HUDEP-2 (cell line): Measurements from ENCODE around the gene ETV3L.
A peak's percentile ranks its signal among the peaks of the same experiment; 100 is the strongest.

Experiments
- DNase-seq, 76 experiments: peaks; one replicate each; lab custom pipeline; 2025; ENCODE audit not compliant: unreplicated experiment in 76 of 76; lab: John Stamatoyannopoulos, UW

ETV3L gene

DNA sequence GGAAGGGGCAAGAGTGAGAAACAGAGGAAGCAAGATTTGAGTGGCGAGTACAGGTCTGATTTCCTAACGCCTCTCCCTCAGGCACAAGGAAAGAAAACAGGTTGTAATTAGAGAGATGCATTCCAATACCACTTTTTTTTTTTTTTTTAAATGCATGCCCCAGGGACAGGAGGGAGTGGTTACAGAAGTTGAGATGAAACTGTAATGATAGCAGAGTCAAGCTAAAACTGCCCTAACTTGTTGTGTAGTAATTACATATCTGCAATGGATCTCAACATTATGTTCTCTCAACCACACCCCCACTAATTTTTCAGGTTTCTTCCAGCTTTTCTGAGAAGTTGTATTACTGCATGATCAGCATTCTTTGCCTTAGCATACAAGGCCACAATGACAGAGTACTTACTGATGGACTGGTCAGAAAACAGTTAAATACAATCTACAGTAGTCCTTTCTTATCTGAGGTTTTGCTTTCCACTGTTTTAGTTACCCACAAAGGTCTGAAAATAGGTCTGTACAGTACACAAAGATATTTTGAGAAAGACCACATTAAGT is 33.1 kb upstream of the ETV3L start:
- DNase-seq, result peak in 19 of 76 experiments; percentile 9 to 68 (median 24)

- DNase-seq, result no peak
Measured at GRCh38 chr1:157132111-157132510, 32.5 kb upstream of the ETV3L start.

DNA sequence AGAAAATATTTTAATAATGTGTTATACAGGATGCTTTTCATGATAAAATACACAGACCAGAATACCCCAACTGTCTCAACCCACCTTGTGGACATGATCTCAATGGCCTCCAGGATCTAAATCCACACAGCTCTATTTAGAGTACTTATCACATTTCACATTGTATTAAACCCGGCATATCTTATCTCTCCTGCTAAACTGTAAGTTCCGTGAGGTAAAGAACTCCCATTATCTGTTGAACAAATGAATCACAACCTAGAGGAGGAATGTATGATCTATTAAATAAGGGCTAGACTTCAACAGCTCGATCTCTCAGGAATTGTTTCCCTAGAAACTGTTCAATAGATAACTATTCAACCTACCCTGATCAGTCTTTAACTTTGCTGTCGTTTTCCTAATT is 31.7 kb upstream of the ETV3L start:
- DNase-seq, result peak in 7 of 76 experiments; percentile 5 to 54 (median 12)

GRCh38 chr1:157124855-157125254 is 25.2 kb upstream of the ETV3L start:
- DNase-seq, result peak in 2 of 76 experiments; percentile 1 to 5

GRCh38 chr1:157119448-157119847 is 19.8 kb upstream of the ETV3L start:
- DNase-seq, result no peak

DNA sequence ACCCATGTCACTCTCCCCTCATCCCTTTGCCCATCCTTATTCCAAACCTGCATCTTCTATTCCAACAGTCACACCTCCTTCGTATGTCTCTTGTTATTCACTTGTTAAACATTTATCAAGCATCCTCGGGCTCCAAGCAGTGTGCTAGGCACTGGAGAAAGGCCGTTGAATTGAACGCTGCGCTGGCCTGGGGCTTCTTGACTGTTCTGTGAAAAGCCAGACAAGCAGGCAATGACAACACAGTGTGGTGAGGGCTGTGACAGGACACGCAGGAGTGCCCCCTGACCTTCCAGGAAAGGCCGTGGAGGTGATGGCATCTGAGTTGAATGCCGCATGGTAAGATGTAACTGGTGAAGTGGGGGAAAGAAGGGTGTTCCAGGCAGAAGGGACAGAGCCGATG is 19.4 kb upstream of the ETV3L start:
- DNase-seq, result no peak

DNA sequence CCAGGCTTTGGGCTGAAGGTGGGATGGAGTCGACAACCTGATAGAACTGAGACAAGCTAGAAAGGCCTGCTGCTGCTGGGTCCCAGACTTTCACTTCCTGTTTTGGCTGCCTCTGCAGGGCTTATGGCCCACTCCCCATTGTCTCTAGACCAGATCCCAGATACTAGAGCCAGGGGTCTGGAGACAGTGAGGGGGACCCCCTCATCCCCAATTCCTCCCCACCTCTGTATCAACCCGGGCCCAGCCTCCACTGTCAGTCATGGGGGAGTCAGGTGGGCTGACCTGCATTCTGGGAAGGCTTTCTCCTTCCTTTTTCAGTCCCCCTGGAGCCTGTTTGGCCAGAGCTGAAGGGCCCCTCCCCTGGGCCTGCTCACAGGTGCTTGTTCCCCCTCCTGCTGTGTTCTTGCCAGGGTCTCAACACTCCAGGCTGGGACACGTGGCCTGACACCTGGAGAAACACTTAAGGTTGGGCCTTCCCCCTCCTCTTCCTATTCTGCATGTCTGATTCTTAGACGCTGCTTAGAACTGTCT is 18.0 kb upstream of the ETV3L start:
- DNase-seq, result no peak

DNA sequence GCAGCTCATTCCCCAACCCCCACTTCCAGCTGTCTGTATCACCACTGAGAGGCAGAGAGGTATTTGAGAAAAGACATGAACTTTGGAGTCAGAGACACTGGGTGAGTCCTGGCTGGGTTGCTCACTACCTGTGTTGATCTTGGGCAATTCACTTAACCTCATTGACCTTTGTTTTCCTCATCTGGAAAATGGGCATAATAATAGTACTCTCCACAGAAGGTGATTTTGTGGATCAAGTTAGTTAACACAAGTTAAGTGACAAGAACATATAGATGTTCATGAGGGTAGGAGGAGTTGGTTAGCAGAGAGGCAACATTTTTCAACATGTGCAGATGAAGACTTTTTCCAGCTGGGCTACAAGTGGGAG is 17.1 kb upstream of the ETV3L start:
- no peak for DNase-seq

DNA sequence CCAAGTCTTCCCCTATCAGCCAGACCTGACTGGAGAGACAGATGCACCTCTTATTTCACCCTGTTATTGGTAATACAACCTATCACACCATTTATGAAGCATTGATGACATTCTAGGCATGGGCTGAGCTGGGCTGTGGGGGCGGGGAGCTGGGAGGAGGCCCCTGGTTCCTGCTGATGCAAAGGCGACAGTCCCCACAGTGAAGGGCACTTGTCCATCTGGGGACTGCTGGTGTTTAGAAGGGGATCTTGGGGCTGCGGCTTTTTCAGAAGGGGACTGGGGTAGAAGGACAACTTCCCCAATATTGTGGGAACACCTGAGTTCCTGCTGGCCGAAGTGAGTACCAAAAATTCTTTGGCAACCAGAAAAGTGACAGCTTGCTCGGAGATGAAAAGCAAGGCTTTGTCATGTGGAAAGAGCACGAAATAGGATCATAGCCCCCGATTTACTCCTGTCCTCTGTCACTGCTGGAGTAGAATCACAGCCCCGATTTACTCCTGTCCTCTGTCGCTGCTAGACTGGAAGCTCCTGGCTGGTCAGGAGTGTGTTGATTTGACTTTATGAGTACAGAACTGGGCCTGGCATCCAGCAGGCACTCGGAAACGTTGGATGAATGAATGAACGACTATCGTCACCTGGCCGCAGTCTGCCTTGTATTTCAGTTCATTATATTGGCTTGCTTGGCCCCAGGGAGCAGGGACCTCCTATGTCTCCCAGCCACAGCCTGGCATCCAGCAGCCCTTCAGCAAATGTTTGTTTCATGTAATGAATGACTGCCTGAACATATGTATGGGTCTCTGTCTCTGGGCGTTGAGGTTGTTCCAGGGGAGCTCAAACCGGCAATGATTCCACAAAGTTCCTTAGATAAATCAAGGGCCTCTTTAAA is 16.5 kb upstream of the ETV3L start:
- no peak for DNase-seq

DNA sequence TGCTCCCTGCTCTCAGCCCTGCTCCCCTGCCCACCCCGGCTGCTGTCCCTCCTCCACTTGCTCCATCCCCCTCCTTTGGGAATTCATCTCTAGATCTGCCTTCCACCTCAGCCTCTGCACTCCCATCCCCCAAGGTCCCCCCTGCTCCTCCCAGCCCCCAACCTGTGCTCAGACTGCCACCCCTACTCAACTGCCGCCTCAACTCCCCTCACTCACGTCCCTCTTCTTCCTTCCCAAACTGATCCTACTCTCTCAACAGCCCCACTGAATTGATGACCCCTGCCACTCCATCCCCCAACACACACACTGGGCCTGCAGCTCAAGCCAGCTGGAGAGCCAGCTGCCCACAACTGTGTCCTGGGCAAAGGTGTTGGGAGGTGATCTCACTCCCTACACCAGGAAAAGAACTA is 15.8 kb upstream of the ETV3L start:
- no peak for DNase-seq

GRCh38 chr1:157114183-157115121 is 14.8 kb upstream of the ETV3L start:
- no peak for DNase-seq

GRCh38 chr1:157113631-157114030 is 14.0 kb upstream of the ETV3L start:
- no peak for DNase-seq

- no peak for DNase-seq
Measured at GRCh38 chr1:157113106-157113505, 13.5 kb upstream of the ETV3L start.

GRCh38 chr1:157112186-157112867 is 12.7 kb upstream of the ETV3L start:
- no peak for DNase-seq

DNA sequence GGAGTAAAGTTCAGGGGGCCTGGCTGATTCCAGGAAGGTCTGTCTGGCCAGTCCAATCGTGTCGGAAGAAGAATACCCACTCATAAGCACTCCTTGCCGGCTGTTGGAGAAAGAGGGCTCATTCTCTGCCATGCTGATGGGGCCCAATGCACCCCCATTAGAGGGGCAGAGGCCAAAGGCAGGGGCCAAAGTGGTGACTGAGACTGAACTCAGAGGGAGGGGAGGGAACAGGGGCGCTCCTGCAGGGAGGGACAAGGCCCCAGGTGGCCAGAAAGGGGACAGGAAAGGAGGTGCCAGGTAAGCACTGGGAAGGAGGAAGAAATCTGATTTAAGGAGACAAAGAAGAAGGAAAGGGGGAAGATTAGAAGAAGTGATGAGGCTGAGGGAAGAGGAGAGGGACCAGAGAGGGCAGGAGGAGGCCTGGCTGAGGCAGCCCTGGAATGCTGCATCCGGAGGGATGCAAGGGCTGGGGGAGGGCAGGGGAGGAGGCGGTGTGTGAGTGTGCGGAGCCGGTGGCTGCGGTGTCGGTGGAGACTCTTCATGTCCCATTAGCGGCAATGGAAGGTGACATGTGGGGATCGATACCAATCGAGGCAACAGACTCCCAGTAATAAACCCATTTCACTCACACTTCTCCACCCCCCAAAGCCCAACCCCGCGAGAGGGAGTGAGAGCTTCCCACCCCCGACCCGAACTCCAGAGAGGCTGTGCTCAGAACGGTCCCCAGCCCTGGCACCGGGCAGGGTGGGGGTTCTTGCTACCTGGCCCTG is 12.0 kb upstream of the ETV3L start:
- DNase-seq, result no peak

DNA sequence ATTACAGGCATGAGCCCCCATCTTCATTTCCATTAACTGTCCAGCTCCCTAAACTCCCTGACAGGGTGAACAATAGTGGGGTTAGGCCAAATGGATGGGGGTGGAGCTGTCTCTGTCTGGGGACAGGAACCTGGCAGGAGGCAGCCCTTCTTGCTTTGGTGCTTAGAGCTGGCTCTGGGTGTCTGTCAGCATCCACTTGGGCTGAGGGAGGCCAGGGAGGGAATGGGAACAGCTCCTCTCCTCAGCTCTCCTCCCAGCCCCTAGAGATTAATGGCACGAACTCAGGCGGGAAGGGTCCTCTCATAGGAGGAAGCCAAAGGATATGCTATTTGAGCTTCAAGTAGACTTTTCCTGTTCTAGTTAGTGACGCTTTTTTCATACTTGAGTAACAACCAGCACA is 11.1 kb upstream of the ETV3L start:
- DNase-seq, result no peak

DNA sequence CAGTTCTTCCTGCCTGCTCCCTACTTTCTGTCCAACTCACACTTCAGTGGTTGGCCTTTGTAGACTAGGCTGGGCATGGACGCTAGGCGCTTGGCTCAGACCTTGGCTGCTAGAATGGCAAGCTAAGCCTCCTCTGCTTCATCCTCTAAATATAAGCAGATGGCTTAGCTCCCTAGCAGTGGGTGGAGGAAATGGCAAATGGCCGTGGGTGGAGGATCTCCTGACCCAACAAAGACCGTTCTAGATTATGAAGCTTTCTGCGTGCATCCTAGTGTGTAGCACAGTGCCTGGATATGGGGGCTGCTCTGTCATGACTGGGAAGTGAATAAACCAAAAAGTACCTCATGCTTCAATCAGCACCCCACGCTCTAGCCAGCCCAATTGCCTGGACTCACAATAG is 10.4 kb upstream of the ETV3L start:
- no peak for DNase-seq

DNA sequence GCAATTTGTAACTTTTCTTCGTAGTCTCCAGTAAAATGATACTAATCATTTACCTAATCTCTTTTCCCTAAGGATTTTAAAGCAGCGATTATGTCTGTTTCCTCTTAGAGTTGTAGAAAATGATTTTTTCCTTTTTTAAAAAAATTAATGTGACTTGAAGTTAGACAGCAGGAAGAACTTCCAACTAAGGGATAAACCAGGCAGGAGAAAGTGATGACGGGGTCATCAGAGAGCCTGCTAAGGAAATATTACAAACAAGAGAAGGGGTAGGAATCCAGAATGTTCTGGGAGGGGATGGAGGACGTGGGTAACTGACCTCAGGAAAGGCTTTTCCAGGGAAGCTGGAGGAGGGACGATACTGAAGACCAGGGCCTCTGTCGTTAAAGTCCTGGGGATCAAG is 8.8 kb upstream of the ETV3L start:
- no peak for DNase-seq

DNA sequence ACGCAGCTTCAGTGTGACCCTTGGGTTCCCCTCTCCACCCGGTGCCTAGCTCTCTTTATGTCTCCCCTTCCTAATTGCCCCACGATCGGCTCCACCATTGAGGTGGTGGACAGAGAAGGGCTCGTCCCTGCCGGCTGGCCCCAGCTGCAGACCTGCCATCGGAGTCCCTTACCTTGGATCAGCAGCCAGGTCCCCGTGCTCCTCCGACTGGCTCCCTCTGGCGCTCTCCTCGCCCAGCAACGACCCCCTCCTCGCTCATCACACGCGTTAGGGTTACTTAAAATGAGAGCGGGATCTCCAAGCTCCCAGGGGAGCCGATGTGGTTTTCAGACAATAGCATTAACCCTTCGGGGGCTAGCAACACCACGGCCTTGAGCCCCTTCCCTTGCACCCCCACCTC is 8.1 kb upstream of the ETV3L start:
- no peak for DNase-seq

- DNase-seq, result no peak
Measured at GRCh38 chr1:157106813-157107189, 7.2 kb upstream of the ETV3L start.
